Panc1 (cell line): ENCODE results near the gene CRISP1. TPM values are rescaled to one million over a fixed set of nuclear protein-coding genes. Genes with fewer than 3 reads are reported as not detected.

Experiments
- ATAC-seq: fragments of 200-7000 bp; cut with Tn5 transposase; 2 replicates; pipeline ENCODE4 v1.9.1; 2020; ENCODE audit warnings: mild to moderate bottlenecking, moderate library complexity
- BruUV-seq: library from RNA; stranded (reverse); fragments of 400-500 nt; replicated peaks from 2 replicates; lab custom pipeline; 2021; lab: Mats Ljungman, UMichigan
- CTCF ChIA-PET: fragments of 300-600 bp; sonication (Branson Sonifier 250); formaldehyde crosslinking; loops from one replicate; lab custom pipeline; 2022; ENCODE audit warnings: antibody characterized with exemption; lab: Charles Lee
- POLR2A ChIA-PET: fragments of 300-600 bp; sonication (Branson Sonifier 250); formaldehyde crosslinking; loops from one replicate; lab custom pipeline; 2022; ENCODE audit warnings: antibody characterized with exemption; lab: Charles Lee
- DNase-seq: peaks from one replicate; pipeline ENCODE4 v3.0.0-alpha.2; 2010; ENCODE audit warnings: low read depth, low spot score
- H3K27ac ChIP-seq: 2 replicates; pipeline ENCODE4 v1.5.1; 2011; ENCODE audit warnings: mild to moderate bottlenecking, low read length, inconsistent platforms
- H3K27me3 ChIP-seq: fragments of 200-500 bp; sonication (Bioruptor generic); 2 replicates; pipeline ENCODE4 v1.6.0; 2014; ENCODE audit warnings: low read length, inconsistent platforms; ENCODE audit not compliant: control insufficient read depth, insufficient read depth
- H3K36me3 ChIP-seq: fragments of 200-500 bp; sonication (Bioruptor generic); 2 replicates; pipeline ENCODE4 v1.5.1; 2014; ENCODE audit warnings: inconsistent platforms, mild to moderate bottlenecking, low read length, moderate library complexity; ENCODE audit not compliant: control insufficient read depth, insufficient read depth
- H3K4me1 ChIP-seq: 2 replicates; pipeline ENCODE4 v1.5.1; 2011; ENCODE audit warnings: inconsistent platforms, mild to moderate bottlenecking, low read length, moderate library complexity; ENCODE audit not compliant: control insufficient read depth, insufficient read depth
- H3K4me3 ChIP-seq, 2 experiments: 2 replicates each; pipeline ENCODE4 v1.5.1; 2011 to 2012; ENCODE audit warnings: low read depth in 2 of 2, low read length in 2 of 2, mild to moderate bottlenecking in 2 of 2, inconsistent platforms in 1 of 2, moderate library complexity in 1 of 2
- H3K9me3 ChIP-seq: fragments of 200-500 bp; sonication (Bioruptor generic); 2 replicates; pipeline ENCODE4 v1.5.1; 2014; ENCODE audit warnings: low read depth, mild to moderate bottlenecking, inconsistent platforms, low read length, moderate library complexity; ENCODE audit not compliant: control insufficient read depth, insufficient read depth
- CTCF ChIP-seq: fragments of 450-650 bp; IDR thresholded peaks from 2 replicates; pipeline ENCODE4 v1.5.1; 2017; ENCODE audit warnings: mild to moderate bottlenecking
- POLR2AphosphoS5 ChIP-seq: IDR thresholded peaks from 2 replicates; pipeline ENCODE4 v1.6.1; 2012; ENCODE audit warnings: mild to moderate bottlenecking, low read depth, low read length, moderate library complexity
- SIN3A ChIP-seq: IDR thresholded peaks from 2 replicates; pipeline ENCODE4 v1.6.1; 2012; ENCODE audit warnings: low read depth, mild to moderate bottlenecking, low read length, moderate library complexity, borderline replicate concordance; ENCODE audit not compliant: insufficient read depth
- TCF7L2 ChIP-seq: IDR thresholded peaks from 2 replicates; pipeline ENCODE4 v1.6.1; 2011; ENCODE audit warnings: mild to moderate bottlenecking, low read depth, low read length, inconsistent platforms
- in situ Hi-C: cut with HindIII; loops from 2 replicates; pipeline ENCODE4 v1.10.0; 2016; ENCODE audit warnings: low sequenced_read_pairs, low pct_unique_long_range_greater_than_20kb
- intact Hi-C: fragments of 100-400 bp; cut with micrococcal nuclease; formaldehyde crosslinking; loops from one replicate; pipeline ENCODE4 v1.10.0; 2022; ENCODE audit not compliant: unreplicated experiment
- total RNA-seq: library from RNA; stranded (reverse); gene quantifications from one replicate; pipeline ENCODE4 v1.2.1, GENCODE V29; 2021; ENCODE audit not compliant: unreplicated experiment
- TF ChIP-seq, protein P1 (sequence below), 2 experiments: IDR thresholded peaks; 2 replicates each; pipeline ENCODE4 v1.6.1; 2011 to 2012; ENCODE audit warnings: low read depth in 2 of 2, control low read depth in 1 of 2, low read length in 1 of 2, mild to moderate bottlenecking in 1 of 2, moderate library complexity in 1 of 2; ENCODE audit not compliant: insufficient read depth in 1 of 2

Gene CRISP1
- total RNA-seq, 1 experiment from 2014 or later: not detected

DNA sequence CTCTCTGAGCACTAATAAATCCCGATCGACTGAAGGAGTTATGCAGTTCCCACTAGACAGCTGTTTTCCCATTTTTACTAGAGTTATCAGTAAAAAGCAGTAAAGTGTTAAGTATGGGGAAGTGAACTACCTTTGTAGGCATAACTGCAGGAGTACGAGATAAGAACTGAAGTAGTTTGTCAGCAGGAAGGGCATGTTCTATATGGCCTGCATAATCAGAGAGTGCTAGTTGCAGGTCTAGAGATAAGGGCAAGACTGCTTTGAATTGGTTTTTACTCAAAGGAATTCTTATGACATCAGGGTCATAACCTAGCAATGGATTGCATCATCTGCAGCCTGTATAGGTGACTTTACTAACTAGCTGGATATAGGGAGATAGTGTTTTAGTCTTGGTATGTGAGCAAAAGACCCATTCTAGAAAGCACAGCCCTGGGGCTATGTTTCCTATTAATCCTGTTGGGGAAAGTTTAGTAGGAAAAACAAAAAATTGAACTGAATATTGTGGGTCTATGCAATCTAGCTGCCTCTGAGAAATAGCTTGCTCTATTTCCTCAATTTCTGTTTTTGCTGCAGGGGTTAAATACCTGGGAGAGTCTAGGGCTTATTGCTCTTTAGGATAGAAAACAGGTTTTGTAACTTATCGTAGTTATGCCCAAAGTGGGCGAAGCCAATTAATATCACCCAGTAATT is 22.6 kb upstream of the CRISP1 start:
- Histone ChIP-seq H3K4me3 (no peak overlapping the region), H3K27me3 (no peaks in the 10 kb centered on the region), H3K4me1 (no peaks in the 10 kb centered on the region), H3K36me3 (no peaks in the 10 kb centered on the region), H3K27ac (no peak overlapping the region), H3K9me3 (no peaks in the 10 kb centered on the region)
- intact Hi-C loops (no loop called here), in situ Hi-C loops (no loop called here)
- ChIA-PET POLR2A (no interaction called here), CTCF (no interaction called here)
- no TSS peak for BruUV-seq
- DNase-seq: no peak
- no peak for TF ChIP-seq CTCF
- no peak for TF ChIP-seq POLR2AphosphoS5
- no peak for TF ChIP-seq SIN3A
- TF ChIP-seq, protein P1, sequence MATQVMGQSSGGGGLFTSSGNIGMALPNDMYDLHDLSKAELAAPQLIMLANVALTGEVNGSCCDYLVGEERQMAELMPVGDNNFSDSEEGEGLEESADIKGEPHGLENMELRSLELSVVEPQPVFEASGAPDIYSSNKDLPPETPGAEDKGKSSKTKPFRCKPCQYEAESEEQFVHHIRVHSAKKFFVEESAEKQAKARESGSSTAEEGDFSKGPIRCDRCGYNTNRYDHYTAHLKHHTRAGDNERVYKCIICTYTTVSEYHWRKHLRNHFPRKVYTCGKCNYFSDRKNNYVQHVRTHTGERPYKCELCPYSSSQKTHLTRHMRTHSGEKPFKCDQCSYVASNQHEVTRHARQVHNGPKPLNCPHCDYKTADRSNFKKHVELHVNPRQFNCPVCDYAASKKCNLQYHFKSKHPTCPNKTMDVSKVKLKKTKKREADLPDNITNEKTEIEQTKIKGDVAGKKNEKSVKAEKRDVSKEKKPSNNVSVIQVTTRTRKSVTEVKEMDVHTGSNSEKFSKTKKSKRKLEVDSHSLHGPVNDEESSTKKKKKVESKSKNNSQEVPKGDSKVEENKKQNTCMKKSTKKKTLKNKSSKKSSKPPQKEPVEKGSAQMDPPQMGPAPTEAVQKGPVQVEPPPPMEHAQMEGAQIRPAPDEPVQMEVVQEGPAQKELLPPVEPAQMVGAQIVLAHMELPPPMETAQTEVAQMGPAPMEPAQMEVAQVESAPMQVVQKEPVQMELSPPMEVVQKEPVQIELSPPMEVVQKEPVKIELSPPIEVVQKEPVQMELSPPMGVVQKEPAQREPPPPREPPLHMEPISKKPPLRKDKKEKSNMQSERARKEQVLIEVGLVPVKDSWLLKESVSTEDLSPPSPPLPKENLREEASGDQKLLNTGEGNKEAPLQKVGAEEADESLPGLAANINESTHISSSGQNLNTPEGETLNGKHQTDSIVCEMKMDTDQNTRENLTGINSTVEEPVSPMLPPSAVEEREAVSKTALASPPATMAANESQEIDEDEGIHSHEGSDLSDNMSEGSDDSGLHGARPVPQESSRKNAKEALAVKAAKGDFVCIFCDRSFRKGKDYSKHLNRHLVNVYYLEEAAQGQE (IDR thresholded peaks at IDR 0.05; ENCODE audit: insufficient read depth in 1 of 2, low read depth in 2 of 2, low read length in 1 of 2): no peak
- no peak for TF ChIP-seq TCF7L2
- no peak for ATAC-seq

GRCh38 chr6:49868951-49869529 is 2.7 kb upstream of the CRISP1 start:
- POLR2A ChIA-PET: interaction anchor here (0.6 kb wide), 1 partner anchor 369 kb away, joined by 4 read pairs; no protein-coding TSS in a partner anchor
- Histone ChIP-seq H3K4me1 (no peaks in the 10 kb centered on the region), H3K36me3 (no peaks in the 10 kb centered on the region), H3K9me3 (no peaks in the 10 kb centered on the region), H3K4me3 (no peak overlapping the region), H3K27me3 (no peaks in the 10 kb centered on the region), H3K27ac (no peak overlapping the region)
- no peak for TF ChIP-seq POLR2AphosphoS5
- TF ChIP-seq, protein P1 (IDR thresholded peaks at IDR 0.05; ENCODE audit: insufficient read depth in 1 of 2, low read depth in 2 of 2, low read length in 1 of 2): no peak
- no peak for TF ChIP-seq CTCF
- no peak for TF ChIP-seq TCF7L2
- TF ChIP-seq SIN3A: no peak
- CTCF ChIA-PET: no interaction called here
- intact Hi-C loops (no loop called here), in situ Hi-C loops (no loop called here)
- DNase-seq (no peak), ATAC-seq (no peak)
- no TSS peak for BruUV-seq
